GM19468 (cell line): ENCODE results near the gene GMEB2.
"Not testable (repeated sequence)": the region's sequence is repeated elsewhere in the genome, so short reads cannot be mapped to it uniquely, and the experiment has no call there.

ENCODE experiments used
- ATAC-seq: cut with Tn5 transposase; IDR thresholded peaks from one replicate; pipeline ENCODE4 v1.9.1; 2021; ENCODE audit warnings: mild to moderate bottlenecking, moderate library complexity, moderate number of reproducible peaks; ENCODE audit not compliant: unreplicated experiment; ENCODE audit errors: extremely low read depth

The GMEB2 gene

GRCh38 chr20:63564036-63564810 lies 62.7 kb downstream of the GMEB2 start:
- no peak for ATAC-seq

- ATAC-seq: no peak
Observed at GRCh38 chr20:63563225-63563935, 63.5 kb downstream of the GMEB2 start.

- ATAC-seq: no peak
Observed at GRCh38 chr20:63562461-63563224, 64.3 kb downstream of the GMEB2 start.

GRCh38 chr20:63561624-63562396 lies 65.1 kb downstream of the GMEB2 start:
- ATAC-seq: no peak

GRCh38 chr20:63560856-63561609 lies 65.9 kb downstream of the GMEB2 start:
- ATAC-seq: no peak

- no peak for ATAC-seq
Observed at GRCh38 chr20:63560333-63560805, 66.5 kb downstream of the GMEB2 start.

GRCh38 chr20:63559485-63560332 lies 67.2 kb downstream of the GMEB2 start:
- ATAC-seq: not testable (repeated sequence)

- no peak for ATAC-seq
Observed at GRCh38 chr20:63558804-63559484, 68.0 kb downstream of the GMEB2 start.

- ATAC-seq: no peak
Observed at GRCh38 chr20:63557481-63557891, 69.4 kb downstream of the GMEB2 start.

GRCh38 chr20:63556873-63557478 lies 69.9 kb downstream of the GMEB2 start:
- no peak for ATAC-seq

- no peak for ATAC-seq
Observed at GRCh38 chr20:63555661-63556381, 71.1 kb downstream of the GMEB2 start.

GRCh38 chr20:63554361-63555278 lies 72.3 kb downstream of the GMEB2 start:
- ATAC-seq: no peak

- no peak for ATAC-seq
Observed at GRCh38 chr20:63553933-63554290, 73.0 kb downstream of the GMEB2 start, which contains the start of gene FNDC11. Gene FNDC11 (plus strand): TSS chr20:63554159. CDS start chr20:63555664, 1,505 bp downstream.

GRCh38 chr20:63553251-63553932 lies 73.5 kb downstream of the GMEB2 start:
- no peak for ATAC-seq
